ENCODE measurements around the gene MYO1D.

The MYO1D gene

GRCh38 chr17:32569171-32570080, 307.5 kb downstream of the MYO1D start:
- no peak for DNase-seq (ENCODE audit: low read depth)

- DNase-seq (ENCODE audit: low read depth), result no peak
Measured at GRCh38 chr17:32568705-32569104, 308.2 kb downstream of the MYO1D start.

- DNase-seq (ENCODE audit: low read depth), result no peak
Measured at GRCh38 chr17:32567511-32567910, 309.4 kb downstream of the MYO1D start.

- DNase-seq (ENCODE audit: low read depth), result no peak
Measured at GRCh38 chr17:32567086-32567485, 309.8 kb downstream of the MYO1D start.

- DNase-seq (ENCODE audit: low read depth), result no peak
Measured at GRCh38 chr17:32566303-32566702, 310.6 kb downstream of the MYO1D start.

- DNase-seq (ENCODE audit: low read depth), result no peak
Measured at GRCh38 chr17:32565401-32565800, 311.5 kb downstream of the MYO1D start.

- DNase-seq (ENCODE audit: low read depth), result no peak
Measured at GRCh38 chr17:32564325-32564724, 312.6 kb downstream of the MYO1D start.

GRCh38 chr17:32563583-32563982, 313.3 kb downstream of the MYO1D start:
- DNase-seq (ENCODE audit: low read depth), result no peak

GRCh38 chr17:32558997-32559650, 317.8 kb downstream of the MYO1D start:
- DNase-seq (ENCODE audit: low read depth), result no peak

GRCh38 chr17:32558326-32558955, 318.5 kb downstream of the MYO1D start:
- no peak for DNase-seq (ENCODE audit: low read depth)

GRCh38 chr17:32555611-32556310, 321.2 kb downstream of the MYO1D start:
- DNase-seq (ENCODE audit: low read depth), result no peak

- no peak for DNase-seq (ENCODE audit: low read depth)
Measured at GRCh38 chr17:32553168-32553567, 323.8 kb downstream of the MYO1D start.

GRCh38 chr17:32552280-32552679, 324.6 kb downstream of the MYO1D start:
- no peak for DNase-seq (ENCODE audit: low read depth)

GRCh38 chr17:32551186-32551955, 325.6 kb downstream of the MYO1D start:
- DNase-seq (ENCODE audit: low read depth), result no peak

GRCh38 chr17:32549559-32549958, 327.4 kb downstream of the MYO1D start:
- no peak for DNase-seq (ENCODE audit: low read depth)

GRCh38 chr17:32546031-32546444, 330.9 kb downstream of the MYO1D start:
- DNase-seq (ENCODE audit: low read depth), result no peak

GRCh38 chr17:32542186-32542585, 334.7 kb downstream of the MYO1D start:
- no peak for DNase-seq (ENCODE audit: low read depth)

- no peak for DNase-seq (ENCODE audit: low read depth)
Measured at GRCh38 chr17:32541640-32542039, 335.3 kb downstream of the MYO1D start.

GRCh38 chr17:32536736-32537643, 339.9 kb downstream of the MYO1D start:
- no peak for DNase-seq (ENCODE audit: low read depth)

- DNase-seq (ENCODE audit: low read depth), result no peak
Measured at GRCh38 chr17:32533296-32533695, 343.6 kb downstream of the MYO1D start.

Measured in stimulated activated CD8-positive, alpha-beta memory T cell treated with anti-CD3 and anti-CD28 coated beads, Interleukin-15, amount 100 ng/mL, for 1 hour (primary cell).